ENCODE data around the gene SKOR2.

DNA sequence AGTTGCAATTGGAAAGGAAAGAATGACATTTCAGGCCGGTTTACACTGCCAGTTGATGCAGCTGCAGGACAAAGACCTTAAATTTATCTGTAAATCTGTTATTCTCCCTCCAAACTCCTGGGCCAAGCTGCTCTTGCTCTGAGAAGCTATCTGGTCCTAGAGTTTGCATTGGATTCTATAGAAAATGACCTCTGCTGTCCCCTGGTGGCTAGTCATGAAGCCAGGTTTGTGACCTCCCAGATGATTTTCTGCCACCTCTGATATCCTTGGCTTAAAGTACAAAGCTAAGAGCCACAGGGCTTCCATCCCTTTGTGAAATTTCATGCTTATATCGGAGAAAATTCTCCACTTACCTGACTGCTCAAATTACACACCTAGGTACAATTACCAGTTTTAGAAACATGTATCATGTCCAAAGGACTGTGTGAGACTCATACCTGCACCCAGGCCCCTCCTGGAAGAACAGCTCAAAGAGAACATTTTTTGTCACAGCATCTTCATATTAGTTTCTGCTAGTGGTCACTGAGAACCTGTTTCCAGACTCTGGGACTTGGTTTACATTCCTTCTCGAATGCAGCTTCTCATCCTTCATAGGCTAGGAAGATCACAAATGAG is 46.4 kb downstream of the SKOR2 start:
- TF ChIP-seq, protein P1, sequence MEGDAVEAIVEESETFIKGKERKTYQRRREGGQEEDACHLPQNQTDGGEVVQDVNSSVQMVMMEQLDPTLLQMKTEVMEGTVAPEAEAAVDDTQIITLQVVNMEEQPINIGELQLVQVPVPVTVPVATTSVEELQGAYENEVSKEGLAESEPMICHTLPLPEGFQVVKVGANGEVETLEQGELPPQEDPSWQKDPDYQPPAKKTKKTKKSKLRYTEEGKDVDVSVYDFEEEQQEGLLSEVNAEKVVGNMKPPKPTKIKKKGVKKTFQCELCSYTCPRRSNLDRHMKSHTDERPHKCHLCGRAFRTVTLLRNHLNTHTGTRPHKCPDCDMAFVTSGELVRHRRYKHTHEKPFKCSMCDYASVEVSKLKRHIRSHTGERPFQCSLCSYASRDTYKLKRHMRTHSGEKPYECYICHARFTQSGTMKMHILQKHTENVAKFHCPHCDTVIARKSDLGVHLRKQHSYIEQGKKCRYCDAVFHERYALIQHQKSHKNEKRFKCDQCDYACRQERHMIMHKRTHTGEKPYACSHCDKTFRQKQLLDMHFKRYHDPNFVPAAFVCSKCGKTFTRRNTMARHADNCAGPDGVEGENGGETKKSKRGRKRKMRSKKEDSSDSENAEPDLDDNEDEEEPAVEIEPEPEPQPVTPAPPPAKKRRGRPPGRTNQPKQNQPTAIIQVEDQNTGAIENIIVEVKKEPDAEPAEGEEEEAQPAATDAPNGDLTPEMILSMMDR (conservative IDR thresholded peaks at IDR 0.05; ENCODE audit: low read length): peak; percentile 98
- no peak for TF ChIP-seq EZH2phosphoT487 (IDR thresholded peaks at IDR 0.05; ENCODE audit: borderline replicate concordance)

Data from Loucy (cell line).